HG02852 (cell line): ENCODE results near the gene KCNQ4.

Experiments
- ATAC-seq: cut with Tn5 transposase; IDR thresholded peaks from one replicate; pipeline ENCODE4 v1.9.1; 2021; ENCODE audit warnings: mild to moderate bottlenecking, moderate library complexity; ENCODE audit not compliant: unreplicated experiment

The KCNQ4 gene

DNA sequence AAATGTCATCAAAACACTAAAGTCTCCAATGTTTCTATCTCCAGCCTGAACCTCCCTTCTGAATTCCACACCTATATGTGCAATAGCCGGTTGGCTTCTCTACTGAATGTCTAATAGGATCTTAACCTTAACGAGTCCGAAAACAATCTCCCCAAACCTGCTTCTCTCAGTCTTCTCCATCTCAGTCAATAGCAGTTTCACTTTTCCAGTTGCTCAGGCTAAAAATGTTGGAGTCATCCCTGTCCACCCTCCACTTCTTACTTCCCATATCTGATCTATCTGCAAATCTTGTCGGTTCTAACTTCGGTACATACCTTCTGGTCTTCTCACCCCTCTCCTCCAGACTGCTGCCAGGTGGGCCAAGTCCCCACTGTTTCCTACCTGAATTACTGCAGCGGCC lies 104.1 kb downstream of the KCNQ4 start:
- ATAC-seq: no peak
